ENCODE results near the gene SCRT2. TPM values are rescaled to one million over a fixed set of nuclear protein-coding genes. Genes with fewer than 3 reads are reported as not detected.
A peak's percentile ranks its signal among the peaks of the same experiment; 100 is the strongest.

The SCRT2 gene
- total RNA-seq, 1 experiment from 2014 or later = not detected

DNA sequence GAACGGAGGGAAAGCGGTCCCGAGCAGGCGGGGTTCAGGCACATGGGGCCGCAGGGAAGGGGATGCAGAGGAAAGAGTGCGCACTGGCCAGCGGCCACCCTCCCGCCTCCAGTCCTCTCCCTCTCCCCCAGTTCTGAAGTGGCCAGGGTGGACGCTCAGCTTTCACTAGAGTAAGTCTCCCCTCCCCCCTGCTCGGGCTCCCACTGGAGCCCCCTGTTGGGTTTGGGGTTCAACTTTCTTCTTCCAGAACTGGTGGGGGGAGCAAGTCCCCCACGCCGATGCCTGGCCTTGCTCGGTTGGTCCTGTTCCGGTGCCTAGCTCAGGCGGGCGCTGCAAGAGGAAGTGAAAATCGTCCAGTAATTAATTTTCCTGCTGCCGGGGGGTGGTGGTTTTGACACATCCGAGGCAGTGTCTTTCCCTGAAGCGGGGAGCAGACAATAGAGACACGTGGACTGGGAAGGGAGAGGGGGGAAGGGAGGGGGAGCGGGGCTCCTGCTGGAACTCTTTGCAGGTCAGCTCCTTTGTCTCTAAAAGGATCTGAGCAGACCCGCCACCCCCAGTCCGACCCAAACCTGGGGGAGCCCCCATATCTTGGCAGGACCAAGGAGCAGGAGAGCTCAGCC is 824 bp upstream of the SCRT2 start:
- no TSS peak for BruUV-seq (replicated peaks)
- CTCF ChIA-PET = no interaction called here
- RAD21 ChIA-PET (ENCODE audit: low non-redundant PET in 1 of 2, low total read pairs in 2 of 2, uncharacterized antibody in 2 of 2, unreplicated experiment in 2 of 2) = no interaction called here
- no peaks in the 10 kb centered on the region for H3K9me2 ChIP-seq (ENCODE audit: insufficient read depth)
- H3K27ac ChIP-seq (ENCODE audit: low read depth, low read length) = no peak overlapping the region
- H3K4me1 ChIP-seq (ENCODE audit: control insufficient read depth in 1 of 2, insufficient read depth in 2 of 2, low read length in 2 of 2) = peaks cover 3 to 5% of the 10 kb centered on the region in 2 experiments; a peak in 3 of 4 replicates
- no peaks in the 10 kb centered on the region for H3K36me3 ChIP-seq (ENCODE audit: control insufficient read depth in 1 of 2, insufficient read depth in 2 of 2, low read length in 2 of 2)
- no peaks in the 10 kb centered on the region for H3K79me2 ChIP-seq (ENCODE audit: insufficient read depth, low read length)
- POLR2A ChIA-PET = no interaction called here
- H3K4me2 ChIP-seq (ENCODE audit: low read length) = no peak overlapping the region
- no peaks in the 10 kb centered on the region for H3K9me3 ChIP-seq (ENCODE audit: control insufficient read depth in 1 of 2, insufficient read depth in 1 of 2, low read depth in 1 of 2, low read length in 2 of 2)
- no peak overlapping the region for H2AFZ ChIP-seq (ENCODE audit: low read depth, low read length, poor library complexity, severe bottlenecking)
- H4K20me1 ChIP-seq (ENCODE audit: insufficient read depth) = no peaks in the 10 kb centered on the region
- no peak overlapping the region for H3K4me3 ChIP-seq (replicated peaks in 1 of 2; ENCODE audit: low read depth in 1 of 2, low read length in 2 of 2)
- H3K27me3 ChIP-seq (ENCODE audit: insufficient read depth, low read length) = peaks cover 54% of the 10 kb centered on the region
- intact Hi-C loops (cut with micrococcal nuclease) = no loop called here
- TF ChIP-seq, protein P1, sequence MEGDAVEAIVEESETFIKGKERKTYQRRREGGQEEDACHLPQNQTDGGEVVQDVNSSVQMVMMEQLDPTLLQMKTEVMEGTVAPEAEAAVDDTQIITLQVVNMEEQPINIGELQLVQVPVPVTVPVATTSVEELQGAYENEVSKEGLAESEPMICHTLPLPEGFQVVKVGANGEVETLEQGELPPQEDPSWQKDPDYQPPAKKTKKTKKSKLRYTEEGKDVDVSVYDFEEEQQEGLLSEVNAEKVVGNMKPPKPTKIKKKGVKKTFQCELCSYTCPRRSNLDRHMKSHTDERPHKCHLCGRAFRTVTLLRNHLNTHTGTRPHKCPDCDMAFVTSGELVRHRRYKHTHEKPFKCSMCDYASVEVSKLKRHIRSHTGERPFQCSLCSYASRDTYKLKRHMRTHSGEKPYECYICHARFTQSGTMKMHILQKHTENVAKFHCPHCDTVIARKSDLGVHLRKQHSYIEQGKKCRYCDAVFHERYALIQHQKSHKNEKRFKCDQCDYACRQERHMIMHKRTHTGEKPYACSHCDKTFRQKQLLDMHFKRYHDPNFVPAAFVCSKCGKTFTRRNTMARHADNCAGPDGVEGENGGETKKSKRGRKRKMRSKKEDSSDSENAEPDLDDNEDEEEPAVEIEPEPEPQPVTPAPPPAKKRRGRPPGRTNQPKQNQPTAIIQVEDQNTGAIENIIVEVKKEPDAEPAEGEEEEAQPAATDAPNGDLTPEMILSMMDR (IDR thresholded peaks at IDR 0.05 in 2 of 3, conservative IDR thresholded peaks at IDR 0.05 in 1 of 3; ENCODE audit: borderline replicate concordance in 1 of 3, insufficient read depth in 1 of 3, low read depth in 2 of 3, low read length in 2 of 3) = no peak
- TF ChIP-seq YY1 (IDR thresholded peaks at IDR 0.05; ENCODE audit: extremely low read depth, insufficient replicate concordance, low read depth, low read length) (no peak), ELF1 (IDR thresholded peaks at IDR 0.05; ENCODE audit: borderline replicate concordance, low read depth) (no peak), EGR1 (IDR thresholded peaks at IDR 0.05; ENCODE audit: low read depth) (no peak), TCF7L2 (IDR thresholded peaks at IDR 0.05; ENCODE audit: borderline replicate concordance, extremely low read depth, insufficient read depth, insufficient read length) (no peak)
- no peak for ATAC-seq
- no peak for DNase-seq (ENCODE audit: low read depth, low spot score)
- H3K9ac ChIP-seq (ENCODE audit: low read length) = no peak overlapping the region

DNA sequence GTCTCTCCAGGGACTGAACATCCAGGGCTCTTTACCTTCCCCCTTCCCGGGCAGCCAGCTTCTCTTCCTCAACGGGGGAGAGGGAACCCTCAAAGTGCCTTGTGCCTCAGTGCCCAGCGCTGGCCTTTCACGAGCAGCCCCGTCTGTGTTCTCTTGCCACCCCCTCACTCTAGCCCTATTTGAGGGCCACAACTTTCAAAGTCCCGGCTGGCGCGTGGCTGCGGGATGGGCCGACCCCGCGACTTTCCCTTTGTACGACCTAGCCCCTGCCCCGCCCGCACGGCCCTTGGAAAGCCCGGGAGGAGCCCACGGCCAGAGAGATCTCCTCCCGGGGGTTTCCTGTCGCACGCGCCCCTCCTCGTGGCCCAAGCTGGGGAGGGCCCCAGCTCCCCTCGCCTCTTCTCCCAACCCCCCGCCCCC is 559 bp downstream of the SCRT2 start:
- no peaks in the 10 kb centered on the region for H3K79me2 ChIP-seq (ENCODE audit: insufficient read depth, low read length)
- H3K9ac ChIP-seq (ENCODE audit: low read length) = no peak overlapping the region
- ATAC-seq (no peak), DNase-seq (ENCODE audit: low read depth, low spot score) (no peak)
- BruUV-seq (replicated peaks) = no TSS peak
- ChIA-PET POLR2A (no interaction called here), CTCF (interaction anchor here (0.9 kb wide), 1 partner anchor 30 kb away, joined by 3 read pairs; no protein-coding TSS in a partner anchor), RAD21 (ENCODE audit: low non-redundant PET in 1 of 2, low total read pairs in 2 of 2, uncharacterized antibody in 2 of 2, unreplicated experiment in 2 of 2) (no interaction called here)
- H3K36me3 ChIP-seq (ENCODE audit: control insufficient read depth in 1 of 2, insufficient read depth in 2 of 2, low read length in 2 of 2) = no peaks in the 10 kb centered on the region
- peak overlapping the region; percentile 46 for H3K4me2 ChIP-seq (ENCODE audit: low read length)
- H2AFZ ChIP-seq (ENCODE audit: low read depth, low read length, poor library complexity, severe bottlenecking) = no peak overlapping the region
- no peaks in the 10 kb centered on the region for H4K20me1 ChIP-seq (ENCODE audit: insufficient read depth)
- no peaks in the 10 kb centered on the region for H3K9me2 ChIP-seq (ENCODE audit: insufficient read depth)
- H3K4me1 ChIP-seq (ENCODE audit: control insufficient read depth in 1 of 2, insufficient read depth in 2 of 2, low read length in 2 of 2) = peaks cover 9 to 10% of the 10 kb centered on the region in 2 experiments; a peak in 3 of 4 replicates
- H3K27me3 ChIP-seq (ENCODE audit: insufficient read depth, low read length) = peaks cover 45% of the 10 kb centered on the region
- no peak overlapping the region for H3K4me3 ChIP-seq (replicated peaks in 1 of 2; ENCODE audit: low read depth in 1 of 2, low read length in 2 of 2)
- no peaks in the 10 kb centered on the region for H3K9me3 ChIP-seq (ENCODE audit: control insufficient read depth in 1 of 2, insufficient read depth in 1 of 2, low read depth in 1 of 2, low read length in 2 of 2)
- intact Hi-C loops (cut with micrococcal nuclease) = no loop called here
- no peak overlapping the region for H3K27ac ChIP-seq (ENCODE audit: low read depth, low read length)
- TF ChIP-seq SIN3A (IDR thresholded peaks at IDR 0.05; ENCODE audit: low read depth) (no peak), SP1 (IDR thresholded peaks at IDR 0.05; ENCODE audit: low read depth) (no peak), ZFX (IDR thresholded peaks at IDR 0.05) (no peak), EZH2phosphoT487 (IDR thresholded peaks at IDR 0.05; ENCODE audit: borderline replicate concordance) (no peak), ZNF274 (IDR thresholded peaks at IDR 0.05; ENCODE audit: low read depth, low read length) (no peak), CBX3 (IDR thresholded peaks at IDR 0.05; ENCODE audit: low read depth) (no peak), FOSL1 (IDR thresholded peaks at IDR 0.05; ENCODE audit: low read depth) (no peak), YY1 (IDR thresholded peaks at IDR 0.05; ENCODE audit: extremely low read depth, insufficient replicate concordance, low read depth, low read length) (no peak), EZH2 (IDR thresholded peaks at IDR 0.05) (no peak)
- TF ChIP-seq, protein P2, sequence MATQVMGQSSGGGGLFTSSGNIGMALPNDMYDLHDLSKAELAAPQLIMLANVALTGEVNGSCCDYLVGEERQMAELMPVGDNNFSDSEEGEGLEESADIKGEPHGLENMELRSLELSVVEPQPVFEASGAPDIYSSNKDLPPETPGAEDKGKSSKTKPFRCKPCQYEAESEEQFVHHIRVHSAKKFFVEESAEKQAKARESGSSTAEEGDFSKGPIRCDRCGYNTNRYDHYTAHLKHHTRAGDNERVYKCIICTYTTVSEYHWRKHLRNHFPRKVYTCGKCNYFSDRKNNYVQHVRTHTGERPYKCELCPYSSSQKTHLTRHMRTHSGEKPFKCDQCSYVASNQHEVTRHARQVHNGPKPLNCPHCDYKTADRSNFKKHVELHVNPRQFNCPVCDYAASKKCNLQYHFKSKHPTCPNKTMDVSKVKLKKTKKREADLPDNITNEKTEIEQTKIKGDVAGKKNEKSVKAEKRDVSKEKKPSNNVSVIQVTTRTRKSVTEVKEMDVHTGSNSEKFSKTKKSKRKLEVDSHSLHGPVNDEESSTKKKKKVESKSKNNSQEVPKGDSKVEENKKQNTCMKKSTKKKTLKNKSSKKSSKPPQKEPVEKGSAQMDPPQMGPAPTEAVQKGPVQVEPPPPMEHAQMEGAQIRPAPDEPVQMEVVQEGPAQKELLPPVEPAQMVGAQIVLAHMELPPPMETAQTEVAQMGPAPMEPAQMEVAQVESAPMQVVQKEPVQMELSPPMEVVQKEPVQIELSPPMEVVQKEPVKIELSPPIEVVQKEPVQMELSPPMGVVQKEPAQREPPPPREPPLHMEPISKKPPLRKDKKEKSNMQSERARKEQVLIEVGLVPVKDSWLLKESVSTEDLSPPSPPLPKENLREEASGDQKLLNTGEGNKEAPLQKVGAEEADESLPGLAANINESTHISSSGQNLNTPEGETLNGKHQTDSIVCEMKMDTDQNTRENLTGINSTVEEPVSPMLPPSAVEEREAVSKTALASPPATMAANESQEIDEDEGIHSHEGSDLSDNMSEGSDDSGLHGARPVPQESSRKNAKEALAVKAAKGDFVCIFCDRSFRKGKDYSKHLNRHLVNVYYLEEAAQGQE (IDR thresholded peaks at IDR 0.05; ENCODE audit: low read depth) = no peak
- TF ChIP-seq, protein P3, sequence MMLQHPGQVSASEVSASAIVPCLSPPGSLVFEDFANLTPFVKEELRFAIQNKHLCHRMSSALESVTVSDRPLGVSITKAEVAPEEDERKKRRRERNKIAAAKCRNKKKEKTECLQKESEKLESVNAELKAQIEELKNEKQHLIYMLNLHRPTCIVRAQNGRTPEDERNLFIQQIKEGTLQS (IDR thresholded peaks at IDR 0.05) = no peak

Measured in HCT116 (cell line).